SK-N-SH (cell line): ENCODE measurements around the gene MMP14. TPM values are rescaled to one million over a fixed set of nuclear protein-coding genes. Genes with fewer than 3 reads are reported as not detected.
A peak's percentile ranks its signal among the peaks of the same experiment; 100 is the strongest.
"Not testable (repeated sequence)": the region's sequence is repeated elsewhere in the genome, so short reads cannot be mapped to it uniquely, and the experiment has no call there.

Experiments
- CTCF ChIA-PET: fragments of 300-600, 350-600 bp; formaldehyde crosslinking; extraction: SDS; loops from one replicate; lab custom pipeline; 2021; lab: Yijun Ruan, JAX
- POLR2A ChIA-PET: fragments of 350-600 bp; sonication (Branson Sonifier 250); formaldehyde crosslinking; extraction: SDS; loops from one replicate; lab custom pipeline; 2020; ENCODE audit warnings: antibody characterized with exemption, inconsistent platforms; lab: Yijun Ruan, JAX
- DNase-seq: peaks from one replicate; pipeline ENCODE4 v3.0.0; 2012
- H2AFZ ChIP-seq: fragments of 200-600 bp; sonication (generic); 2 replicates; pipeline ENCODE4 v1.8.1; 2016; ENCODE audit warnings: antibody characterized with exemption, mild to moderate bottlenecking, low read depth
- H3F3A ChIP-seq: fragments of 200-600 bp; sonication (generic); replicated peaks from 2 replicates; pipeline ENCODE3; 2016; ENCODE audit warnings: antibody characterized with exemption, mild to moderate bottlenecking; ENCODE audit not compliant: insufficient read depth
- H3K27ac ChIP-seq, 2 experiments: fragments of 200-500 bp in 1 of 2; fragments of 200-600 bp in 1 of 2; sonication (Bioruptor generic) in 1 of 2; sonication (generic), shearing (Covaris generic) in 1 of 2; 2 replicates each; pipeline versions ENCODE4 v1.5.1 to v1.6.1; 2014 to 2016; ENCODE audit warnings: low read depth in 2 of 2, inconsistent platforms in 1 of 2, low read length in 1 of 2, mild to moderate bottlenecking in 1 of 2, mixed read lengths in 1 of 2
- H3K27me3 ChIP-seq: fragments of 200-600 bp; sonication (generic), shearing (Covaris generic); 2 replicates; pipeline ENCODE4 v1.6.1; 2016; ENCODE audit warnings: mixed run types; ENCODE audit not compliant: insufficient read depth
- H3K36me3 ChIP-seq, 2 experiments: fragments of 200-500 bp in 1 of 2; fragments of 200-600 bp in 1 of 2; sonication (Bioruptor generic) in 1 of 2; sonication (generic) in 1 of 2; replicated peaks in 1 of 2; 2 replicates each; pipeline versions ENCODE3 to v1.5.1; 2014 to 2016; ENCODE audit warnings: low read length in 1 of 2, mild to moderate bottlenecking in 1 of 2; ENCODE audit not compliant: insufficient read depth in 2 of 2, control insufficient read depth in 1 of 2
- H3K4me1 ChIP-seq, 2 experiments: fragments of 200-500 bp in 1 of 2; fragments of 200-600 bp in 1 of 2; sonication (Bioruptor generic) in 1 of 2; sonication (generic), shearing (Covaris generic) in 1 of 2; 2 replicates each; pipeline versions ENCODE4 v1.5.1 to v1.6.1; 2014 to 2016; ENCODE audit warnings: low read depth in 1 of 2, low read length in 1 of 2, mixed run types in 1 of 2; ENCODE audit not compliant: insufficient read depth in 2 of 2, control insufficient read depth in 1 of 2
- H3K4me2 ChIP-seq: fragments of 200-600 bp; sonication (generic), shearing (Covaris generic); 2 replicates; pipeline ENCODE4 v1.6.1; 2017; ENCODE audit warnings: mixed run types
- H3K4me3 ChIP-seq, 2 experiments: fragments of 200-500 bp in 1 of 2; fragments of 200-600 bp in 1 of 2; sonication (Bioruptor generic) in 1 of 2; sonication (generic), shearing (Covaris generic) in 1 of 2; 2 replicates each; pipeline versions ENCODE4 v1.5.1 to v1.8.1; 2014 to 2016; ENCODE audit warnings: low read depth in 2 of 2, inconsistent platforms in 1 of 2, low read length in 1 of 2, mild to moderate bottlenecking in 1 of 2, mixed read lengths in 1 of 2, moderate library complexity in 1 of 2
- H3K79me2 ChIP-seq: fragments of 200-600 bp; sonication (generic); 2 replicates; pipeline ENCODE4 v1.8.1; 2017; ENCODE audit warnings: mild to moderate bottlenecking; ENCODE audit not compliant: insufficient read depth
- H3K9ac ChIP-seq: fragments of 200-600 bp; sonication (generic); 2 replicates; pipeline ENCODE4 v1.6.1; 2017; ENCODE audit warnings: mixed run types
- H3K9me2 ChIP-seq: fragments of 200-600 bp; sonication (generic); 2 replicates; pipeline ENCODE4 v1.6.1; 2017; ENCODE audit warnings: mixed run types
- H3K9me3 ChIP-seq: fragments of 200-600 bp; sonication (generic); 2 replicates; pipeline ENCODE4 v1.6.1; 2017; ENCODE audit warnings: mixed run types, mild to moderate bottlenecking, moderate library complexity
- H4K20me1 ChIP-seq: fragments of 200-600 bp; sonication (generic); 2 replicates; pipeline ENCODE4 v1.6.1; 2017; ENCODE audit warnings: mild to moderate bottlenecking, mixed run types; ENCODE audit not compliant: insufficient read depth
- CTCF ChIP-seq: fragments of 200-600 bp; sonication (generic); IDR thresholded peaks from 2 replicates; pipeline ENCODE4 v1.6.1; 2017; ENCODE audit warnings: antibody characterized with exemption, mild to moderate bottlenecking, moderate library complexity
- ELF1 ChIP-seq: IDR thresholded peaks from 2 replicates; pipeline ENCODE4 v1.4.0; 2012
- EP300 ChIP-seq, 2 experiments: IDR thresholded peaks; 2 replicates each; pipeline versions ENCODE4 v1.4.0 to v1.6.1; 2012; ENCODE audit warnings: borderline replicate concordance in 1 of 2, low read depth in 1 of 2, low read length in 1 of 2
- FOSL2 ChIP-seq: IDR thresholded peaks from 2 replicates; pipeline ENCODE4 v1.4.0; 2012; ENCODE audit warnings: low read depth, mild to moderate bottlenecking, moderate library complexity, borderline replicate concordance
- PBX3 ChIP-seq: IDR thresholded peaks from 2 replicates; pipeline ENCODE4; 2012
- POLR2AphosphoS5 ChIP-seq: IDR thresholded peaks from 2 replicates; pipeline ENCODE4 v1.6.1; 2012; ENCODE audit warnings: low read depth, low read length
- USF2 ChIP-seq: fragments of 150-350 bp; IDR thresholded peaks from 2 replicates; pipeline ENCODE4 v1.6.1; 2017; ENCODE audit warnings: antibody characterized with exemption, low read length, low read depth, borderline replicate concordance
- WGBS: methylation state at CpG from one replicate; pipeline ENCODE4 v1.1.6; 2017; ENCODE audit warnings: low lambda C conversion rate; 5-methylcytosine and 5-hydroxymethylcytosine counted together
- polyA plus RNA-seq, 3 experiments: library from polyadenylated mRNA; depleted of rRNA; stranded (reverse); fragments of >200 nt; gene quantifications; 2 replicates each; pipeline ENCODE4 v1.2.3, GENCODE V29; 2012

The MMP14 gene
- polyA plus RNA-seq, 1 of the 3 experiments (the other 2 are of a cell fraction): 139 TPM

GRCh38 chr14:22824711-22825359 lies 11.6 kb upstream of the MMP14 start (continued):
- TF ChIP-seq CTCF (no peak), PBX3 (peak; percentile 37; the same call in 1 of the 2 replicates), EP300 (IDR thresholded peaks at IDR 0.05; ENCODE audit: borderline replicate concordance in 1 of 2, low read depth in 1 of 2, low read length in 1 of 2) (peak in 1 of 2 experiments; percentile 51; a peak in 1 of 4 replicates), ELF1 (no peak), POLR2AphosphoS5 (peak; percentile 29; the same call in 1 of the 2 replicates), FOSL2 (peak; percentile 54; the same call in 1 of the 2 replicates), USF2 (no peak)

GRCh38 chr14:22829076-22829660 lies 7.2 kb upstream of the MMP14 start:
- POLR2A ChIA-PET: interaction anchor here (0.7 kb wide), 1 partner anchor 20 kb away, joined by 5 read pairs; no protein-coding TSS in a partner anchor
- not testable (repeated sequence) for DNase-seq, H3K9me2 ChIP-seq, H3K4me1 ChIP-seq, H4K20me1 ChIP-seq, H3F3A ChIP-seq, H3K27me3 ChIP-seq, H3K9me3 ChIP-seq
- Histone ChIP-seq H3K36me3 (peaks cover 10 to 21% of the 10 kb centered on the region in 2 experiments), H2AFZ (peak overlapping the region; percentile 97), H3K4me2 (peak overlapping the region; percentile 83), H3K79me2 (peaks cover 23% of the 10 kb centered on the region), H3K9ac (peak overlapping the region; percentile 84), H3K4me3 (peak overlapping the region; percentile 75 to 87; a peak in 2 of 4 replicates), H3K27ac (peak overlapping the region; percentile 45 to 62; a peak in 2 of 4 replicates)
- CTCF ChIA-PET: interaction anchor here (1.4 to 19.1 kb wide), 4 partner anchors 12 to 259 kb away, joined by 3 to 472 read pairs (median 8); no protein-coding TSS in a partner anchor
- WGBS: 84% methylated on average over 12 of the region's 12 CpGs
